Upper lobe of left lung (tissue), 4 donors: ENCODE data around the gene PNMT.

ENCODE experiments used
- POLR2A ChIP-seq, 4 donors: fragments of 450-650 bp; IDR thresholded peaks; one replicate each; pipeline ENCODE4 v1.5.1; 2016 to 2017; ENCODE audit warnings: antibody characterized with exemption in 4 of 4, mild to moderate bottlenecking in 2 of 4
- POLR2AphosphoS5 ChIP-seq, 2 donors: sonication (generic); formaldehyde crosslinking; IDR thresholded peaks; one replicate each; pipeline ENCODE4 v1.5.1; 2017; ENCODE audit warnings: antibody characterized with exemption in 2 of 2
- TF ChIP-seq, protein P1 (sequence below), 6 experiments: fragments of 450-650 bp in 4 of 6; fragments of 200-600 bp in 2 of 6; sonication (generic) in 2 of 6; IDR thresholded peaks; one replicate each; pipeline ENCODE4 v1.5.1; 2016 to 2019; ENCODE audit warnings: antibody characterized with exemption in 6 of 6

DNA sequence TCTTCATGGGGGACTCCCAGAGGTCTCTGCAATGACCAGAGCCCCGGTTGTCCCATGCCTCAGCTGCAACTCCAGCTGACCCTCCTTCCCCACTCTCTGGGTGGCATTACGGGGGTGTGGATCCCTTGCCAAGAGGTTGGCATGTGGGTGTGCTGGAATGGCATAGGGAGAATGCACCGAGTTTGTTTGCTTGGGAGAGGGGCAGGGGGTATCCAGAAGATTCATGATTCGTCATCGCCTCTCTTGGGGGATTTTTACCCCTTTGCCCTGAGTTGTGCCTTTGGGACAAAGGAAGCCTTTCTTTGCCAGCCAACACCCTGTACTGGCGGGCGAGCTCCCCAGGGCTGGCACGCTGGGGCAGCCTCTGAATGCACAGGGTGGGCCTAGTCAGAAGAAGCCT is 38.1 kb downstream of the PNMT start:
- TF ChIP-seq POLR2A (IDR thresholded peaks at IDR 0.05) (no peak), POLR2AphosphoS5 (IDR thresholded peaks at IDR 0.05) (no peak)
- TF ChIP-seq, protein P1, sequence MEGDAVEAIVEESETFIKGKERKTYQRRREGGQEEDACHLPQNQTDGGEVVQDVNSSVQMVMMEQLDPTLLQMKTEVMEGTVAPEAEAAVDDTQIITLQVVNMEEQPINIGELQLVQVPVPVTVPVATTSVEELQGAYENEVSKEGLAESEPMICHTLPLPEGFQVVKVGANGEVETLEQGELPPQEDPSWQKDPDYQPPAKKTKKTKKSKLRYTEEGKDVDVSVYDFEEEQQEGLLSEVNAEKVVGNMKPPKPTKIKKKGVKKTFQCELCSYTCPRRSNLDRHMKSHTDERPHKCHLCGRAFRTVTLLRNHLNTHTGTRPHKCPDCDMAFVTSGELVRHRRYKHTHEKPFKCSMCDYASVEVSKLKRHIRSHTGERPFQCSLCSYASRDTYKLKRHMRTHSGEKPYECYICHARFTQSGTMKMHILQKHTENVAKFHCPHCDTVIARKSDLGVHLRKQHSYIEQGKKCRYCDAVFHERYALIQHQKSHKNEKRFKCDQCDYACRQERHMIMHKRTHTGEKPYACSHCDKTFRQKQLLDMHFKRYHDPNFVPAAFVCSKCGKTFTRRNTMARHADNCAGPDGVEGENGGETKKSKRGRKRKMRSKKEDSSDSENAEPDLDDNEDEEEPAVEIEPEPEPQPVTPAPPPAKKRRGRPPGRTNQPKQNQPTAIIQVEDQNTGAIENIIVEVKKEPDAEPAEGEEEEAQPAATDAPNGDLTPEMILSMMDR (IDR thresholded peaks at IDR 0.05): no peak
